ENCODE data around the gene CDKL1. TPM values are rescaled to one million over a fixed set of nuclear protein-coding genes. Genes with fewer than 3 reads are reported as not detected.
"Not testable (repeated sequence)": the region's sequence is repeated elsewhere in the genome, so short reads cannot be mapped to it uniquely, and the experiment has no call there.

CDKL1 gene
- total RNA-seq, 2 experiments from 2014 or later = 1.5 to 2.0 TPM

- Mint-ChIP-seq H3K36me3 (ENCODE audit: low read depth) (no peaks in the 10 kb centered on the region), H3K4me1 (ENCODE audit: low read depth) (no peaks in the 10 kb centered on the region), H3K9me3 (no peaks in the 10 kb centered on the region), H3K27me3 (ENCODE audit: low read depth) (no peaks in the 10 kb centered on the region), H3K27ac (no peak overlapping the region), H3K4me3 (no peak overlapping the region)
- DNase-seq = no peak
- CTCF ChIA-PET = no interaction called here
- intact Hi-C loops (cut with micrococcal nuclease) = no loop called here
Measured at GRCh38 chr14:50381823-50382287, 14.8 kb downstream of the CDKL1 start.

GRCh38 chr14:50381008-50381407, 15.7 kb downstream of the CDKL1 start:
- H3K9me3 Mint-ChIP-seq = no peaks in the 10 kb centered on the region
- CTCF ChIA-PET = no interaction called here
- intact Hi-C loops (cut with micrococcal nuclease) = no loop called here

DNA sequence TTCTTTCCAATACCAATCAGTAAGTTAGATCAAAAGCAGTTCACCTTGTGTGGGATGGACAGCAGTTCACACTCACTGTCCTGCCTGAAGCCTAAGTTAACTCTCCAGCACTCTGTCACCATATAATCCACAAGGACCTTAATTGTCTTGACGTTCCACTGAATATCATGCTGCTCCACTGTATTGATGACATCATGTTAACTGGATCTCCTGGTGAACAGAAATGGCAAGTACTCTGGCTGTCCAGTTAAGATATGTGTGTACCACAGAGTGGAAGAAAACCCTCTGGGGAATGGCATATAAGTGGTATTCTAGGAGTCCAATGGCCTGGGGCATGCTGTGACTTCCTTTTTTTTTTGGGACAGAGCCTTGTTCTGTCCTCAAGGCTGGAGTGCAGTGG, 16.2 kb downstream of the CDKL1 start:
- Mint-ChIP-seq H3K36me3 (ENCODE audit: low read depth) (no peaks in the 10 kb centered on the region), H3K9me3 (no peaks in the 10 kb centered on the region), H3K27ac (no peak overlapping the region), H3K27me3 (ENCODE audit: low read depth) (no peaks in the 10 kb centered on the region), H3K4me3 (no peak overlapping the region), H3K4me1 (ENCODE audit: low read depth) (no peaks in the 10 kb centered on the region)
- CTCF ChIA-PET = no interaction called here
- no peak for DNase-seq
- intact Hi-C loops (cut with micrococcal nuclease) = no loop called here

More at GRCh38 chr14:50381008-50381407, 15.7 kb downstream of the CDKL1 start:
- no peaks in the 10 kb centered on the region for H3K36me3 Mint-ChIP-seq (ENCODE audit: low read depth)
- H3K4me3 Mint-ChIP-seq = no peak overlapping the region
- no peaks in the 10 kb centered on the region for H3K27me3 Mint-ChIP-seq (ENCODE audit: low read depth)
- H3K4me1 Mint-ChIP-seq (ENCODE audit: low read depth) = no peaks in the 10 kb centered on the region
- no peak for DNase-seq
- no peak overlapping the region for H3K27ac Mint-ChIP-seq

DNA sequence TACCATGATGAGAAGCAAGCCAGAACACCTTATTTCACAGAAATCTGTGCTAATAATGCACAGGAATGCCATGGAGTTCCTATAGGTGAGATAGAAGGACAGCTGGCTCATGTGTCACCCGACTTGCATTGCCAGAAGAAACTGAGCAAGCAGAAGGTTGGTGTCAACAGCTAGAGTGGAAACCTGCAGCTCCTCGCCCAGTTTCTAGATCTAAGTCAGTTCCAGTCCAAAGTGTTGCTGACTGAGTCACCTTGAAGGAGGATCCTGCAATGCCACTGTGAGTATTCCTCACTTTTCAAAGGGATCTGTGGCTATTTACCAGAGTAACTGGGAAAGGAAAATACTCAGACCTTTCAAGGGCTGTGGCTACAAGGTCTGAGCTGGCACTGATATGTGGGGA, 17.1 kb downstream of the CDKL1 start:
- no peak for DNase-seq
- Mint-ChIP-seq H3K4me3 (no peak overlapping the region), H3K9me3 (no peaks in the 10 kb centered on the region), H3K36me3 (ENCODE audit: low read depth) (no peaks in the 10 kb centered on the region), H3K4me1 (ENCODE audit: low read depth) (no peaks in the 10 kb centered on the region), H3K27me3 (ENCODE audit: low read depth) (no peaks in the 10 kb centered on the region), H3K27ac (no peak overlapping the region)
- intact Hi-C loops (cut with micrococcal nuclease) = no loop called here
- CTCF ChIA-PET = no interaction called here

DNA sequence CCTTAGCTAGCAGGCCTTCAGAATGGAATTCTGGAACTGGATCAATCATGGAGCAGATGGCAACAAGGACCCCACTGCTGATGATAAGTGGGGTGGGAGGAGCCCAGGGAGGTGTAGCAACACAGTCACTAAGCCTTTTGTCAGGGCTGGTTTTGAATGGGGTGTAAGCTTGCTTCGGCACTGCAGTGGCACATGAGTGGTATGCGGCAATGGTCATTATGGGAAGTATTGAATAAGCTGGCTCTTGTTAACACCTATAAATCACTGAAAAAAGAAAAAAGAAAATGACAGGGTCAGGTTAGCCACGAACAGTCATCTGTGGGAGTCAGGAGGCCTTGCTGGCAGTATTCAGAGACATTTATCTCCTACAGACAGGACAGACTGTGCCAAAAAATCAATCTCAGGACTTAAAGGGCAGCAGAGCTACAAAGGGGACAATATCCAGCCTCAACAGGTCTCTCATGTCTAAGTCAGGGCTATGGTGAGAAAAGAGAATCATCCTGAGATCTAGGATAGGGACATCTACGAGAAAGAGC, 19.1 kb downstream of the CDKL1 start:
- Mint-ChIP-seq H3K9me3 (no peaks in the 10 kb centered on the region), H3K4me1 (ENCODE audit: low read depth) (peaks cover 3% of the 10 kb centered on the region), H3K4me3 (no peak overlapping the region), H3K27ac (no peak overlapping the region), H3K27me3 (ENCODE audit: low read depth) (no peaks in the 10 kb centered on the region), H3K36me3 (ENCODE audit: low read depth) (no peaks in the 10 kb centered on the region)
- CTCF ChIA-PET = no interaction called here
- intact Hi-C loops (cut with micrococcal nuclease) = no loop called here
- DNase-seq = no peak

GRCh38 chr14:50375760-50376159, 20.9 kb downstream of the CDKL1 start:
- Mint-ChIP-seq H3K27ac (no peak overlapping the region), H3K36me3 (ENCODE audit: low read depth) (no peaks in the 10 kb centered on the region), H3K4me3 (no peak overlapping the region), H3K27me3 (ENCODE audit: low read depth) (no peaks in the 10 kb centered on the region), H3K4me1 (ENCODE audit: low read depth) (peaks cover 3% of the 10 kb centered on the region), H3K9me3 (no peaks in the 10 kb centered on the region)
- CTCF ChIA-PET = no interaction called here
- intact Hi-C loops (cut with micrococcal nuclease) = no loop called here
- DNase-seq = no peak

DNA sequence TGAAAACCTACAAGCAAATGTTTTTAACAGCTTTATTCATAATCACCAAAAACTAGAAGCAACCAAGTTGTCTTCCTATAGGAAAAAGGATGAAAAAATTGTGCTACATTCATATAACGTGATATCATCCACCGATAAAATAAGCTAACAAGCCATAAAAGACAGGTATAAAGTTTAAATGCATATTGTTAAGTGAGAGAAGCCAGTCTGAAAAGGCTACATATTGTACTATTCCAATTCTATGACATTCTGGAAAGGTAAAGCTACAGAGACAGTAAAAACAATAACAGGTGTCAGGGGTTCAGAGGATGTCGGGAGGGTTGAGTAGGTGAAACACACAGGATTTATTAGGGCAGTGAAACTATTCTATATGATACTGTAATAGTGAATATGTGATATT, 22.7 kb downstream of the CDKL1 start:
- intact Hi-C loops (cut with micrococcal nuclease) = no loop called here
- Mint-ChIP-seq H3K4me1 (ENCODE audit: low read depth) (peaks cover 3% of the 10 kb centered on the region), H3K27ac (no peak overlapping the region), H3K9me3 (peaks cover 1% of the 10 kb centered on the region), H3K27me3 (ENCODE audit: low read depth) (no peaks in the 10 kb centered on the region), H3K4me3 (no peak overlapping the region), H3K36me3 (ENCODE audit: low read depth) (no peaks in the 10 kb centered on the region)
- CTCF ChIA-PET = no interaction called here
- DNase-seq = no peak

DNA sequence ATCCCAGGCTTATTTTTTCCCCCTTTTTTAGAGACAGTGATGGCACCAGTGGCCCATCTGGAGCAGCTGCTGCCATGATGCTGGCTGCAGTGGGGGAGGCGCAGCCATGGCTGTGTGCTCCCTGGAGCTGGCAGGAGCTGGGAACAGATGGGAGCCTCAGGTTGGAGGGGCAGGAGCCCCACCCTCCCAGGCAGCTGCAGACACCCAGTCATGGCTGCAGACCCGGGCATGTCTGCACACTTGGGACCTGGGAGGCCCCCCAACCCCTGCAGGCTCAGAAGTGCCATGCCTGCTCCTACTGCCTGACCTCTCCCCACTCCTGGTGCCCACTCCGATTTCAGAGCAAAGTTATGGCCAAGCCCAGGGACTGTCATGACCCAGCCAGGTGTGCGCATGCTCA, 25.1 kb downstream of the CDKL1 start:
- Mint-ChIP-seq H3K4me1 (ENCODE audit: low read depth) (peaks cover 3% of the 10 kb centered on the region), H3K4me3 (no peak overlapping the region)

GRCh38 chr14:50366589-50366988, 30.1 kb downstream of the CDKL1 start:
- no peak overlapping the region for H3K4me3 Mint-ChIP-seq
- peaks cover 18% of the 10 kb centered on the region for H3K4me1 Mint-ChIP-seq (ENCODE audit: low read depth)
- no peak overlapping the region for H3K27ac Mint-ChIP-seq
- no peak for DNase-seq
- H3K27me3 Mint-ChIP-seq (ENCODE audit: low read depth) = no peaks in the 10 kb centered on the region
- peaks cover 4% of the 10 kb centered on the region for H3K9me3 Mint-ChIP-seq
- peaks cover 3% of the 10 kb centered on the region for H3K36me3 Mint-ChIP-seq (ENCODE audit: low read depth)
- CTCF ChIA-PET = interaction anchor here (0.7 kb wide), 1 partner anchor 217 kb away, joined by 3 read pairs; no protein-coding TSS in a partner anchor
- intact Hi-C loops (cut with micrococcal nuclease) = no loop called here

More for the DNA sequence above, 25.1 kb downstream of the CDKL1 start:
- no peak overlapping the region for H3K27ac Mint-ChIP-seq
- H3K27me3 Mint-ChIP-seq (ENCODE audit: low read depth) = no peaks in the 10 kb centered on the region
- H3K9me3 Mint-ChIP-seq = peaks cover 1% of the 10 kb centered on the region
- CTCF ChIA-PET = no interaction called here
- no peak for DNase-seq
- intact Hi-C loops (cut with micrococcal nuclease) = no loop called here
- H3K36me3 Mint-ChIP-seq (ENCODE audit: low read depth) = no peaks in the 10 kb centered on the region

DNA sequence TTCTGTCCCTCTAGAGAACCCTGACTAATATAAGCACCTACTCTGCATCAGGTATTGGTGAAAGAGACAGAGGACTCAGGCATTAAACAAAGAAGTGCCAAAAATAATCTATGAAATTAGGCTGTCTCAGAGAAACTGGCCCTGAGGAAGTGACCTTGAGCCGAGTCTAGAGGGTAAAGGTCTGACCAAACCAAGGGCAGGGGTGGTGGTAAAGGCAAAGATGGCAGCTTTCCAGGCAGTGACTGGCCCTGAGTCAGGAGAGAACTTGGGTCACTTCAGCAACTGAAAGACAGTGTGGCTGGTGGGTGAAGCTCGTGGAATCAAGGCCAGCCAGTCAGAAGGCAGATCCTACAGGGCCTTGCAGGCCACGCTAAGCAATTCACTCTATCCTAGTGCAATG, 30.6 kb downstream of the CDKL1 start:
- H3K36me3 Mint-ChIP-seq (ENCODE audit: low read depth) = peaks cover 3% of the 10 kb centered on the region
- intact Hi-C loops (cut with micrococcal nuclease) = no loop called here
- DNase-seq = no peak
- H3K4me1 Mint-ChIP-seq (ENCODE audit: low read depth) = peaks cover 18% of the 10 kb centered on the region
- H3K4me3 Mint-ChIP-seq = no peak overlapping the region
- peaks cover 4% of the 10 kb centered on the region for H3K9me3 Mint-ChIP-seq
- no peaks in the 10 kb centered on the region for H3K27me3 Mint-ChIP-seq (ENCODE audit: low read depth)
- no peak overlapping the region for H3K27ac Mint-ChIP-seq
- CTCF ChIA-PET = no interaction called here

DNA sequence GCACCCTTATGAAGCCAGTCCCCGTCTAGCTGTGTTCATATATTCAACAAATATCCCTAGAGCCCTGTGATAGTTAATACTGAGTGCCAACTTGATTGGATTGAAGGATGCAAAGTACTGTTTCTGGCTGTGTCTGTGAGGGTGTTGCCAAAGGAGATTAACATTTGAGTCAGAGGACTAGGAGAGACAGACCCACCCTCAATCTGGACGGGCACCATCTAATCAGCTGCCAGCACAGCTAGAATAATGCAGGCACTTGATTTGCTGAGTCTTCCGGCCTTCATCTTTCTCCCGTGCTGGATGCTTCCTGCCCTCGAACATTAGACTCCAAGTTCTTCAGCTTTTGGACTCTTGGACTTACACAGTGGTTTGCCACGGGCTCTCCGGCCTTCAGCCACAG, 31.1 kb downstream of the CDKL1 start:
- intact Hi-C loops (cut with micrococcal nuclease); H3K36me3 Mint-ChIP-seq (ENCODE audit: low read depth); H3K9me3 Mint-ChIP-seq; H3K4me3 Mint-ChIP-seq; DNase-seq; H3K27ac Mint-ChIP-seq; H3K27me3 Mint-ChIP-seq (ENCODE audit: low read depth): not testable (repeated sequence)
- peaks cover 18% of the 10 kb centered on the region for H3K4me1 Mint-ChIP-seq (ENCODE audit: low read depth)
- CTCF ChIA-PET = interaction anchor here (0.6 kb wide), 1 partner anchor 255 kb away, joined by 3 read pairs; no protein-coding TSS in a partner anchor

GRCh38 chr14:50364792-50365191, 31.9 kb downstream of the CDKL1 start:
- CTCF ChIA-PET = interaction anchor here (0.6 to 1.6 kb wide), 3 partner anchors 12 to 335 kb away, joined by 3 to 4 read pairs (median 3); no protein-coding TSS in a partner anchor
- H3K27ac Mint-ChIP-seq = no peak overlapping the region
- no peak for DNase-seq
- intact Hi-C loops (cut with micrococcal nuclease) = loop anchor here (1.0 to 5.0 kb wide), 2 partner anchors 52 to 423 kb away; partner anchors contain the start of genes DMAC2L and L2HGDH
- peaks cover 3% of the 10 kb centered on the region for H3K9me3 Mint-ChIP-seq
- no peak overlapping the region for H3K4me3 Mint-ChIP-seq
- peaks cover 18% of the 10 kb centered on the region for H3K4me1 Mint-ChIP-seq (ENCODE audit: low read depth)
- no peaks in the 10 kb centered on the region for H3K27me3 Mint-ChIP-seq (ENCODE audit: low read depth)
- peaks cover 3% of the 10 kb centered on the region for H3K36me3 Mint-ChIP-seq (ENCODE audit: low read depth)

GRCh38 chr14:50363714-50364111, 33.0 kb downstream of the CDKL1 start:
- Mint-ChIP-seq H3K27ac (peak overlapping the region; percentile 84), H3K4me1 (ENCODE audit: low read depth) (peaks cover 18% of the 10 kb centered on the region), H3K27me3 (ENCODE audit: low read depth) (no peaks in the 10 kb centered on the region), H3K9me3 (peaks cover 3% of the 10 kb centered on the region), H3K36me3 (ENCODE audit: low read depth) (peaks cover 4% of the 10 kb centered on the region), H3K4me3 (peak overlapping the region; percentile 73)
- DNase-seq = peak; percentile 74
- CTCF ChIA-PET = interaction anchor here (0.7 to 1.6 kb wide), 7 partner anchors 11 to 165 kb away, joined by 3 to 6 read pairs (median 4); no protein-coding TSS in a partner anchor
- intact Hi-C loops (cut with micrococcal nuclease) = loop anchor here (1.0 to 5.0 kb wide), 7 partner anchors 19 to 424 kb away; partner anchors contain the start of genes CDKL1, DMAC2L and L2HGDH

Measured in activated naive CD4-positive, alpha-beta T cell treated with anti-CD3 and anti-CD28 coated beads for 36 hours (primary cell).